Neural cell (in vitro differentiated cells): ENCODE measurements around the gene KRTAP10-5. TPM values are rescaled to one million over a fixed set of nuclear protein-coding genes. Genes with fewer than 3 reads are reported as not detected.

Experiments
- H2AFZ ChIP-seq: fragments of 200-600, 300-800 bp; sonication (generic), shearing (Covaris generic); 2 replicates; pipeline ENCODE4 v1.6.0; 2014; ENCODE audit warnings: low read depth, mild to moderate bottlenecking, antibody characterized with exemption, low read length, moderate library complexity
- H3F3A ChIP-seq: fragments of 200-600 bp; shearing (Covaris generic); 2 replicates; pipeline ENCODE4 v1.6.1; 2016; ENCODE audit warnings: mild to moderate bottlenecking, moderate library complexity, mixed read lengths, antibody characterized with exemption, low read length; ENCODE audit not compliant: insufficient read depth, poor library complexity, severe bottlenecking
- H3K27ac ChIP-seq: fragments of 200-600, 300-800 bp; sonication (generic), shearing (Covaris generic); 2 replicates; pipeline ENCODE4 v1.5.1; 2014; ENCODE audit warnings: mild to moderate bottlenecking, low read length, moderate library complexity
- H3K27me3 ChIP-seq: fragments of 300-800, 200-600 bp; sonication (generic), shearing (Covaris generic); 2 replicates; pipeline ENCODE4 v1.6.0; 2014; ENCODE audit warnings: mild to moderate bottlenecking, low read depth, low read length, moderate library complexity; ENCODE audit not compliant: insufficient read depth
- H3K36me3 ChIP-seq: fragments of 300-800, 200-600 bp; sonication (generic), shearing (Covaris generic); 2 replicates; pipeline ENCODE4 v1.5.1; 2014; ENCODE audit warnings: mild to moderate bottlenecking, antibody characterized with exemption, low read length, moderate library complexity; ENCODE audit not compliant: insufficient read depth
- H3K4me2 ChIP-seq: fragments of 300-800, 200-600 bp; sonication (generic), shearing (Covaris generic); 2 replicates; pipeline ENCODE4 v1.6.0; 2014; ENCODE audit warnings: mild to moderate bottlenecking, low read length
- H3K4me3 ChIP-seq: fragments of 300-800, 200-600 bp; sonication (generic), shearing (Covaris generic); 2 replicates; pipeline ENCODE4 v1.5.1; 2014; ENCODE audit warnings: mild to moderate bottlenecking, low read length, moderate library complexity
- H3K79me2 ChIP-seq: fragments of 200-600 bp; shearing (Covaris generic); replicated peaks from 2 replicates; pipeline ENCODE4 v1.6.0; 2014; ENCODE audit warnings: mild to moderate bottlenecking, low read length, moderate library complexity; ENCODE audit not compliant: insufficient read depth
- H3K9ac ChIP-seq: fragments of 300-800, 200-600 bp; sonication (generic), shearing (Covaris generic); 2 replicates; pipeline ENCODE4 v1.6.1; 2016; ENCODE audit warnings: mild to moderate bottlenecking, low read length, mixed read lengths
- H3K9me2 ChIP-seq: fragments of 200-600 bp; shearing (Covaris generic); 2 replicates; pipeline ENCODE4 v1.6.1; 2016; ENCODE audit warnings: mild to moderate bottlenecking, low read length, mixed read lengths; ENCODE audit not compliant: insufficient read depth
- H3K9me3 ChIP-seq: fragments of 200-600, 300-800 bp; sonication (generic), shearing (Covaris generic); 2 replicates; pipeline ENCODE4 v1.6.1; 2016; ENCODE audit warnings: mild to moderate bottlenecking, mixed run types, low read length, moderate library complexity, mixed read lengths
- H4K20me1 ChIP-seq: fragments of 200-600 bp; shearing (Covaris generic); 2 replicates; pipeline ENCODE4 v1.6.1; 2016; ENCODE audit warnings: mild to moderate bottlenecking, mixed run types; ENCODE audit not compliant: insufficient read depth
- CTCF ChIP-seq: fragments of 450-650 bp; IDR thresholded peaks from 2 replicates; pipeline ENCODE4 v1.5.1; 2014; ENCODE audit warnings: antibody characterized with exemption, mild to moderate bottlenecking, moderate library complexity; ENCODE audit not compliant: poor library complexity, severe bottlenecking
- EP300 ChIP-seq: fragments of 450-650 bp; conservative IDR thresholded peaks from 2 replicates; pipeline ENCODE4 v1.6.1; 2014; ENCODE audit warnings: antibody characterized with exemption, mild to moderate bottlenecking, moderate library complexity; ENCODE audit not compliant: poor library complexity, severe bottlenecking
- EZH2 ChIP-seq: fragments of 200-600, 300-800 bp; shearing (Covaris generic), sonication (generic); IDR thresholded peaks from 2 replicates; pipeline ENCODE4 v1.6.1; 2014; ENCODE audit warnings: antibody characterized with exemption, low read length, borderline replicate concordance, mild to moderate bottlenecking; ENCODE audit not compliant: insufficient read depth, poor library complexity, severe bottlenecking
- MXI1 ChIP-seq: fragments of 450-650 bp; conservative IDR thresholded peaks from 2 replicates; pipeline ENCODE4 v1.6.1; 2014; ENCODE audit warnings: antibody characterized with exemption, mild to moderate bottlenecking; ENCODE audit not compliant: poor library complexity, severe bottlenecking
- POLR2AphosphoS5 ChIP-seq: IDR thresholded peaks from 2 replicates; pipeline ENCODE4 v1.6.1; 2012
- RAD21 ChIP-seq: fragments of 450-650 bp; conservative IDR thresholded peaks from 2 replicates; pipeline ENCODE4 v1.6.1; 2014; ENCODE audit warnings: antibody characterized with exemption, mild to moderate bottlenecking, moderate library complexity
- REST ChIP-seq: IDR thresholded peaks from 2 replicates; pipeline ENCODE4 v1.6.1; 2012; ENCODE audit warnings: borderline replicate concordance
- SMC3 ChIP-seq: fragments of 450-650 bp; conservative IDR thresholded peaks from 2 replicates; pipeline ENCODE4 v1.6.1; 2014; ENCODE audit warnings: antibody characterized with exemption, mild to moderate bottlenecking, moderate library complexity; ENCODE audit not compliant: poor library complexity
- TAF1 ChIP-seq: IDR thresholded peaks from 2 replicates; pipeline ENCODE4 v1.6.1; 2012; ENCODE audit warnings: low read depth
- polyA plus RNA-seq: library from polyadenylated mRNA; depleted of rRNA; stranded (reverse); fragments of >200 nt; gene quantifications from 2 replicates; pipeline ENCODE4 v1.2.3, GENCODE V29; 2014

Gene KRTAP10-5
- polyA plus RNA-seq, 1 donor from 2014 or later: not detected

DNA sequence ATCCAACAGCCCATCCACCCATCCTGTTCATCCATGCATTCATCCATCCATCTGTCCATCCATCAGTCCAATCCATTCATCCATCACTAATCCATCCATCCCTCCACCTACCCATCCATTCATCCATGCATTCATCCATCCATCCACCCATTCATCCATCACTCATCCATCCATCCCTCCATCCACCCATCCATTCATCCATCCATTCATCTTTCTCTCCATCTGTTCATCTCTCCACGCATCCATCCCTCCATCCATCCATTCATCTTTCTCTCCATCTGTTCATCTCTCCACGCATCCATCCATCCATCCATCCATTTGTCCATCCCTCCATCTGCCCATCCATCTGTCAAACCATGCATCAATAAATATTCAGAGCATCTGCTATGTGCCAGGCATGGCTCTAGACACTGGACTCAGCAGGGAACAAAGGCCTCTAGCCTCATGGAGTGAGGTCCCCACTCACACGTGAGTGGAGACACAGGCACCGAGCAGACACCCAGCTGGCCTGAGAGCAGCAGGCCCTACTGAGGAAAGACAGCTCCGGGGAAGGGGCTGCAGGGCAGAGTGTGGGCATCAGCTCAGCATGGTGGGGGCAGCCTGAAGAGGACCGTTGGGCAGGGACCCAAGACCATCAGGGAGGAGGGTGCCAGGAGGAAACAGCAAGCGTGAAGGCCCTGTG lies 50.0 kb downstream of the KRTAP10-5 start:
- H3K4me2 ChIP-seq: no peak overlapping the region
- TF ChIP-seq RAD21 (no peak), SMC3 (no peak), TAF1 (no peak), EZH2 (no peak), CTCF (no peak), EP300 (no peak), MXI1 (no peak), REST (no peak), POLR2AphosphoS5 (no peak)
- no peaks in the 10 kb centered on the region for H4K20me1 ChIP-seq
- H3K27me3 ChIP-seq: no peaks in the 10 kb centered on the region
- no peaks in the 10 kb centered on the region for H3K9me3 ChIP-seq
- no peaks in the 10 kb centered on the region for H3K9me2 ChIP-seq
- no peaks in the 10 kb centered on the region for H3K79me2 ChIP-seq
- H3F3A ChIP-seq: no peaks in the 10 kb centered on the region
- H3K36me3 ChIP-seq: no peaks in the 10 kb centered on the region
- no peak overlapping the region for H2AFZ ChIP-seq
- no peak overlapping the region for H3K27ac ChIP-seq
- H3K4me3 ChIP-seq: no peak overlapping the region
- no peak overlapping the region for H3K9ac ChIP-seq

DNA sequence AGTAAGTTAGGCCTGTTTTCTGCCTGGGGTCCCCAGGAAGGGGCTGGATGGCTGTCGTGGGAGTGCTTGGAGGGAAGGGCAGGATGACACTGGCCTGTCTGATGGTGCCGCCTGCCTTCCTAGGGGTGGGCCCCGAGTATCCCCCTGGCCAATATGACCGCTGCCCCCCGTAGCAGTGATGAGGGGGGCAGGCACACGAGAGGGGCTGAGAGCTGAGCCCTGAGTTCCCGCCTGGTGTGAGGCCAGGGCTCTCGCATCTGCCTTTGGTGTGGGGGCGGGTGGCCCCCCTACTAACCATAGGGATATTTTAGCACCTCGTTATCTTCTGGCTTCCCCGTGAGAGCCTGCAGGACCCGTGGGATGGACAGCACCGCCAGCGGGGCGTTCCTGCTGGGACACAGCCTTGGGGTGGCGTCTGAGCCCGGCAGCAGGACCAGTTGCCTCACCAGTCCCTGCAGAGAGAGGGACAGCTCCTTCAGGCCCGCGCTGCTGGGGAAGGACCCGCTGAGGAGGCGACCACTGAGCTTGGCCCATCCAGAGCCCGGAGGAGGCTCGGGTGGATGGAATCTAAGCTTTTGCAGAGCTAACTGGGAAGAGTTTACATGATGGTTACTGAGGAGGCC lies 50.8 kb downstream of the KRTAP10-5 start:
- TF ChIP-seq TAF1 (no peak), EP300 (no peak), POLR2AphosphoS5 (no peak), SMC3 (no peak), CTCF (no peak), RAD21 (no peak), REST (no peak), MXI1 (no peak), EZH2 (no peak)

More for the DNA sequence above, 50.8 kb downstream of the KRTAP10-5 start:
- Histone ChIP-seq H3K4me3 (no peak overlapping the region), H3K4me2 (no peak overlapping the region), H3K9ac (no peak overlapping the region), H3K79me2 (no peaks in the 10 kb centered on the region), H3K9me2 (no peaks in the 10 kb centered on the region), H3K36me3 (no peaks in the 10 kb centered on the region), H4K20me1 (no peaks in the 10 kb centered on the region), H3K9me3 (no peaks in the 10 kb centered on the region), H3F3A (no peaks in the 10 kb centered on the region), H2AFZ (no peak overlapping the region), H3K27ac (no peak overlapping the region), H3K27me3 (no peaks in the 10 kb centered on the region)
